WI38 (cell line): ENCODE measurements around the gene C16orf78.

Experiments
- H3K4me3 ChIP-seq: 2 replicates; pipeline ENCODE4 v1.5.1; 2011; ENCODE audit warnings: low read depth, mild to moderate bottlenecking, control low read depth, low read length
- TF ChIP-seq, protein P1 (sequence below): IDR thresholded peaks from 2 replicates; pipeline ENCODE4 v1.5.1; 2012; ENCODE audit warnings: low read depth, mild to moderate bottlenecking, control low read depth, low read length

Gene C16orf78, protein sequence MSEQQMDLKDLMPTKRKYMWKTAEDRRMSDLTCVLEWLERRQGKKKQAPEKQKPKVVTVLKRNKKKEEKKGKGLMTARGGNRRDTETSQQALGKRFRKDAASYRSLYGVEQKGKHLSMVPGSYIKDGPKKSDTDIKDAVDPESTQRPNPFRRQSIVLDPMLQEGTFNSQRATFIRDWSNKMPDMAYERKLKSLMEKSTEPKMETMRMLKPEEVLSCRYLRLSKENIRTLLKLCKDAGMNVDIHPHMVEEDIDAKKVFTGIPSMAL

DNA sequence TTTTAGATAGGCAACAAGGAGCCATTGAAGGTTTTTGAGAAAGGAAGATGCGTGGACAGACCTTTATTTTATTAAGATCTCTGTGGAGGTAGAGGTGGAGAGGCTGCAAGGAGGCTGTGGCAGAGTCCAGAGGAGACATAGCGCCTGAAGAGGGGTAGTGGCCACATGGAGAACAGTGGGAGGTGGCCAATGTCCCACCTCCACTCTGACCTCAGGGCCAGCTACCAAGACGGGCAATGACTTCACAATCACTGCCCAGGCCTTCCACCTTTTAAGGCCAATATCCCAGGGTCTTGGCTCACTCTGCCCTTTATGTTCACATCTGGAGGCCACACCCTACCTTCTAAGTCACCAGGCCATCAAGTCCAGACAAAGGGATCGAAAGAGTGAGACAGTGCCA is at the start of gene C16orf78:
Gene C16orf78, plus strand, starts transcription at position 301 of the 400 bp plus-strand sequence. CDS start 136 bp downstream, outside the sequence.
- TF ChIP-seq, protein P1, sequence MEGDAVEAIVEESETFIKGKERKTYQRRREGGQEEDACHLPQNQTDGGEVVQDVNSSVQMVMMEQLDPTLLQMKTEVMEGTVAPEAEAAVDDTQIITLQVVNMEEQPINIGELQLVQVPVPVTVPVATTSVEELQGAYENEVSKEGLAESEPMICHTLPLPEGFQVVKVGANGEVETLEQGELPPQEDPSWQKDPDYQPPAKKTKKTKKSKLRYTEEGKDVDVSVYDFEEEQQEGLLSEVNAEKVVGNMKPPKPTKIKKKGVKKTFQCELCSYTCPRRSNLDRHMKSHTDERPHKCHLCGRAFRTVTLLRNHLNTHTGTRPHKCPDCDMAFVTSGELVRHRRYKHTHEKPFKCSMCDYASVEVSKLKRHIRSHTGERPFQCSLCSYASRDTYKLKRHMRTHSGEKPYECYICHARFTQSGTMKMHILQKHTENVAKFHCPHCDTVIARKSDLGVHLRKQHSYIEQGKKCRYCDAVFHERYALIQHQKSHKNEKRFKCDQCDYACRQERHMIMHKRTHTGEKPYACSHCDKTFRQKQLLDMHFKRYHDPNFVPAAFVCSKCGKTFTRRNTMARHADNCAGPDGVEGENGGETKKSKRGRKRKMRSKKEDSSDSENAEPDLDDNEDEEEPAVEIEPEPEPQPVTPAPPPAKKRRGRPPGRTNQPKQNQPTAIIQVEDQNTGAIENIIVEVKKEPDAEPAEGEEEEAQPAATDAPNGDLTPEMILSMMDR: no peak
- no peak within 1 kb of the TSS for H3K4me3 ChIP-seq

DNA sequence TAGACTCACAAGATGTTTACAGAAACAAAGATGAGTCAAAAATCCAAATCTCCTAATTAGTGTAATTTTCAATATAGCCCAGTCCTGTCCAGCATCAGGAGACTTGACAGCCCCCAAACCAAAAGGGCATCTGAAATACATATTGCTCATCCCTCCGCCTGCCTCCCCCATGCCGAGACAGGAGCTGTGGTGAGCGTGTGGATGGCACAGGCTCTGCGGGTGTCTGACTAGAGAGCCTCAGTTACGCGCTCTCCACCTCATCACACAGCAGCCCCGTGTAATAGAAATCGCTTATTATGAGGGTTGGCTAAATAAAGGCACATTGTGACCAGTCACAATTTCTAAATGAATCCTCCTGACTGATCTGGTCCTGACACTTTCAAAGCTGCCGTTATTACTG is 48.9 kb upstream of the C16orf78 start:
- H3K4me3 ChIP-seq: no peak overlapping the region
- TF ChIP-seq, protein P1: no peak

DNA sequence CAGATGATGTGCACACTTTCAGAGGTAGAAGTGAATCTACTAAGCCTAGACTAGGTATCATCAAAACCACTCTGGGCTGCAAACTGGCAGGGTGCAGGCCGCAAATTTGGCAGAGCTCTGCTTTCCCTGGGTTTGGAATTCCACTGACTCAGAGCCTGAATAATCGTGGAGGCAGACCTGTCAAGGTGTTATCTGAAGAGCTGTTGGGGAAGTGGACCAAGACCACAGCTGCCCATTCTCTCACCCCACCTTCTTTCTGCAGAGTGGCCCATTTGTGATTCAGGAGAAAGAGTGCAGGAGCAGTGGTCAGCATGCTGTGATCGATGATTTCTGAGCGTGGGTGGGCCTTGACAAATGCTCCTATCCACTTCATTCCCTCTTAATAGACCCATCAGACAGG is 46.1 kb upstream of the C16orf78 start:
- no peak overlapping the region for H3K4me3 ChIP-seq
- TF ChIP-seq, protein P1: no peak

DNA sequence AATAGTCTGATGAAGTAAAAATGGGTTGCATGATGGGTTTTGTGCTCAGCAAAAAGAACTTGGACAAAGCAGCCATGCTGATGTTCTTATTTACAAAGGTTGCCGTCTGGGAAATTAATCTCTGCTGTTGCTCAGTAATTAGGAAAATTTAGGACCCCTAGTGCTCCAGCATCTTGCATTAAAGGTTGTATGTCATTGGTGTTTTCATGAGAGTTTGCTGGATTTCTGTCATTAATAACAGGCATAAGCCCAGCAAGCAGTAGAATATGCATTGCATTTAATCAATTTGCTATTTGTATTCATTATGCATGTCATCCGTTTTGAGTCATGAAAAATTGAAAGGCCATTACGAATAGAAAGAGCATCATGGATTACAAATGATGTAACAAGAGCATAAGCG is 45.3 kb upstream of the C16orf78 start:
- TF ChIP-seq, protein P1: no peak
- H3K4me3 ChIP-seq: no peak overlapping the region

DNA sequence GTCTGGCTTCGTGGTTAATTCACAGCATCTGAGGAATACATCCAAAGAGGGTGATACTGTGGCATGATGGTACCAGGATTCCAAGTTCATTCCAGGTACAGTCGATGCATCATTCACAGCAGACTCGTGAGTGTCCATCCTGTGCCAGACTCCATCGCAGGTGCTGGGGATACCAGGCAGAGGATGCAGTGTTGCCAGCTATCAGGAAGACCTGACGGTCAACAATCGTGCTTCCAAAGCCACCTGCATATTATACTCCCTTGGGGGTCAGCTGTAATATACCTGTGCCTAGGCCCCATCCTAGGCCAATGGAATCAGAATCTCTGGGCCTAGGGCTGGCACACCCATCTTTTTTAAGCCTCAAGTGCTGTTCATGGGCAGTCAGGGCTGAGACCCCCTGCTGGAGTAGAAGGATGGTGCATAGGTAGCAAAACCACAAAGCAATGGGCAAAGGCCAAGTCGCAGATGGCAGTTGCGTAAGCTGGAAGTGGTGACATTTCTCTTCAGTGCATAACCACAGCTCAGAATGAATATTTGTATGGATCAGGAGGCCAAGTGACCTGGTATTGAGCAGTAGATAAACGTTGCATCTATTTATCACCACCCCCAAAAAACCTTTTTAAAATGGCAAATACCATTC is 42.9 kb upstream of the C16orf78 start:
- TF ChIP-seq, protein P1: no peak
- no peak overlapping the region for H3K4me3 ChIP-seq

DNA sequence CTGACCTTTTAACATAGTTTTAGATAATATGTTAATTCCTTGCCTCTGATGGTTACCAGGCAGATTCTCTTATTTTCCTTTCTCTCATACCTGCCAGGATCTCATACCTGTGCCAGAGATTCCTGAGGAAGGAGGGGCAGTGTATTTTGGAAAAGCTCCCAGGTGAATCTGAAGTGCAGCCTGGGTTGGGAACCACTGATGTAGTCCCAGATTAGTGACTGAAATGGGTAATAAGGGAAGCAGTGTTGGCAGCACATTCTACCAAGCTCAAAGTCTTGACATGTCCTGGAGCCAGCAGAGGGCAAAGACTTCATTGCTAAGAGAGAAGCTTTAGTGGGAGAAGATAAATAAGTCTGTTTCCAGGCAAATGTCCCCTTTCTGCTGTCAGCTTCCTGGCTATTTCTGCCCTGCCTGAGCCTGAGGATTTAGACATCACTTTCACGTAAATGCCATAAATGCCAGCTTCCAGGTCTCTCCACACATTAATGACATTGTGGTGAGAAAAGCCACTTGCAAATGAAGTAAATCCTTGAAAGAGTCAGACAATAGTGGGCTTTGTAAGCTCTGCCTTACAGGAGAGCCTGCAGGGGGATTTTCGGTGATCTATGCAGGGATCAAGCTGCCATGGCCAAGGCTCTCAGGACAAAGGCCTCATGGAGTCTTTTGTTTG is 40.9 kb upstream of the C16orf78 start:
- TF ChIP-seq, protein P1: no peak
- H3K4me3 ChIP-seq: no peak overlapping the region

DNA sequence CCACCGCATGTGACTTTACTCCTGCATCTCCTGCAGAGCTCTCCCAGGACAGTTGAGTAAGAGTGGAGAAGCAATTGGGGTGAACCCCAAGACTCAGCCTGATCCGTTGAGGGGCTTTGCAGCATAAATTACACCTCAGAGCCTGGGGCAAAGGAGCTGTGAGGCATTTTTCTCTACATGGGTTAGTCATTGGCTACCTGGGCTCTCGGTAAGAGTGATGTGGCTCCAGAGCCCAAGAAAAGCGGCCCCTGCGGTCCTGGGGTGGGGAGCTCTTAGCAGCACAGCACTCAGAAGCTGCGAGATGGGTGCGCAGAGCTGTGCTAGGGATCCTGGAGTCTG is 40.4 kb upstream of the C16orf78 start:
- H3K4me3 ChIP-seq: no peak overlapping the region
- TF ChIP-seq, protein P1: no peak
